T-helper 17 cell (primary cell): Measurements from ENCODE around the gene CHST3. TPM values are rescaled to one million over a fixed set of nuclear protein-coding genes. Genes with fewer than 3 reads are reported as not detected.

Experiments used
- total RNA-seq, 4 donors: library from RNA in 2 of 4; stranded (reverse) in 2 of 4; gene quantifications; one replicate each; pipeline ENCODE4 v1.2.3 and lab custom pipeline; 2022 to 2026

CHST3 gene
- total RNA-seq, 2 donors from 2014 or later, result not detected

Other genes starting within 250 kb of the CHST3 start
- gene C10orf105, start 244.6 kb upstream of the CHST3 start, total RNA-seq, result under 1 TPM; 0.31 to 0.37 TPM
- 100 to 1,000 TPM; 119 to 124 TPM for gene VSIR, start 190.9 kb upstream of the CHST3 start, total RNA-seq
- 100 to 1,000 TPM; 225 to 235 TPM for gene PSAP, start 113.1 kb upstream of the CHST3 start, total RNA-seq
- gene SPOCK2, start 124.2 kb downstream of the CHST3 start, total RNA-seq, result 100 to 1,000 TPM; 603 to 772 TPM